HG02678 (cell line): ENCODE data around the gene PLCB3.

Experiments used
- ATAC-seq: cut with Tn5 transposase; IDR thresholded peaks from one replicate; pipeline ENCODE4 v1.9.1; 2021; ENCODE audit warnings: mild to moderate bottlenecking, moderate library complexity; ENCODE audit not compliant: unreplicated experiment

The PLCB3 gene

DNA sequence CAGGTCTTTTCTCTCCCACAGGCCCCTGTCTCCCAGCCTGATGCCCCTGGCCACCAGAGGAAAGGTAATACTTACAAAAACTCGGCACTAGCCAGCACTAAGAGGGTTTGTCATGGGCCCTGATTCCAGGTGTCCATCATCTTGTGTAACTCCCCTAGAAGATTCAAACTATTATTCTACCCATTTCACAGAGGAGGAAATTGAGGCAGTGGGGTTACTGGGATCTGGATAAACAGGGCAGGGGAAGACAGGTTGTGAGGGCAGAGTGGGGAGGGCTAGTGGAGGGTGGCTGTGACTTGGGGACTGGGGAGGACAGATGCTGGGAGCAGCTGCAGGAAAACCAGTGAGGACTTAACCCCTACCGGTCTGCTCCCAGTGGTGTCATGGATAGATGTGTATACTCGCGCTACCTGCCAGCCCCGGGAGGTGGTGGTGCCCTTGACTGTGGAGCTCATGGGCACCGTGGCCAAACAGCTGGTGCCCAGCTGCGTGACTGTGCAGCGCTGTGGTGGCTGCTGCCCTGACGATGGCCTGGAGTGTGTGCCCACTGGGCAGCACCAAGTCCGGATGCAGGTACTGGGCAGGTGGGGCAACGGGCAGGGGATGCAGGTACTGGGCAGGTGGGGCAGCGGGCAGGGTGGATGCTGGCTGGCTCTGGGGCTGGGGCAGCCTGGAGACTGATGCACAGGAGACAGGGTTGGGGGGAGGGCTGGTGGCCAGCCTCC lies 15.7 kb upstream of the PLCB3 start:
- ATAC-seq = no peak

DNA sequence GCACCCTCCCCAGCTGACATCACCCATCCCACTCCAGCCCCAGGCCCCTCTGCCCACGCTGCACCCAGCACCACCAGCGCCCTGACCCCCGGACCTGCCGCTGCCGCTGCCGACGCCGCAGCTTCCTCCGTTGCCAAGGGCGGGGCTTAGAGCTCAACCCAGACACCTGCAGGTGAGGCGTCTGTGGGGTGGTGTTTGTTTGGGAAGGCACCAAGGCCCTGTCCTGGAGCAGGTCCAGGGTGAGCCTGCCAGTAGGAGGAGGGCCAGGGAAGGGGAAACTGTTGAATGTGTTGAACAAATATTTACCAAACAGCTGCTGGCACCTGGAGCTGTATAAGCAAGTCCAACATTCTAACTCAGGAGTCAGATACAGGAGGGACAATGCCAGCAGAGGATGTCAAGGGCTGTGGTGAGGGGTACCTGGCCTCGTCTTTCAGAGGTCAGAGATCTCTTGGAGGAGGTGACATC lies 13.8 kb upstream of the PLCB3 start:
- no peak for ATAC-seq

DNA sequence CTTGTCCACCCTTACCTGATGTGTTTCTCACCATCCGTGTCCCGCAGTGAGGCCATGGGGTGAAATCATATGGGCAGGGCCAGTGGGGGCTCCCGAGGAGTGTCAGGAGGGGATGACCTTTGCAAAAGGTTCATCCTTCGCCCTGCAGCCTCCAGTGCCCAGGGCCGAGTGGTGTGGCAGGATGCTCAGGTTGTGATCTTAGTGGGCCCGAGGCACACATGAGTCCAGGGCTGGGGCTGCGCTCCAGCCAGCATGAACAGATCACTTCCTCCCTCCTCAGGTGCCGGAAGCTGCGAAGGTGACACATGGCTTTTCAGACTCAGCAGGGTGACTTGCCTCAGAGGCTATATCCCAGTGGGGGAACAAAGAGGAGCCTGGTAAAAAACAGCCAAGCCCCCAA lies 13.3 kb upstream of the PLCB3 start:
- no peak for ATAC-seq

- no peak for ATAC-seq
These were observed 12.3 kb upstream of the PLCB3 start for GRCh38 chr11:64238999-64239398.

GRCh38 chr11:64239662-64240434 lies 11.5 kb upstream of the PLCB3 start:
- ATAC-seq = no peak

- ATAC-seq = peak; percentile 52
These were observed 10.7 kb upstream of the PLCB3 start, which contains the start of gene FKBP2 for GRCh38 chr11:64240435-64241240. FKBP2 (plus strand) TSS chr11:64241095; CDS start chr11:64242388, 1,293 bp downstream.

GRCh38 chr11:64241241-64241490 lies 10.2 kb upstream of the PLCB3 start:
- ATAC-seq = peak; percentile 67

GRCh38 chr11:64241491-64242374 lies 9.6 kb upstream of the PLCB3 start:
- ATAC-seq = peak; percentile 65

GRCh38 chr11:64243236-64243854 lies 8.0 kb upstream of the PLCB3 start:
- no peak for ATAC-seq

DNA sequence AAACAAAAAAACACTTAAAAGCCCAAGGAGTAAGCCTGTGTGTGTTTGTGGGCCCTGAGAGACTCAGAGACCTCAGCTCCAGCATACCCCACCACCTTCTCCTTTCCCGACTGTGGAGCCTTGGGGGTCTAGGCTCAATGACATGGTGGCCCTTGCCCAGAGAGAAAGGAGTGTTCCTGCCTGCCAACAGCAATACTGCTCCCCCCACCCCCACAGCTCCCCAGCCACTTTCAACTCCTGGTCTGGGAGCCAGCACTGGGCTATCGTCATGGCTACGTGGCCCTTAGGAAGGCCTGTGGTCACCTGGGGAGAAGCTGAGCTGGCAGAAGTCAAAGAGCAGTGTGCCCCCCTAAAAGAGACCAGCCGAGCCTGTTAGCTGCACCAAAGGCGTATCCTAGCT lies 7.2 kb upstream of the PLCB3 start:
- ATAC-seq = no peak

GRCh38 chr11:64244966-64245365 lies 6.4 kb upstream of the PLCB3 start:
- no peak for ATAC-seq

DNA sequence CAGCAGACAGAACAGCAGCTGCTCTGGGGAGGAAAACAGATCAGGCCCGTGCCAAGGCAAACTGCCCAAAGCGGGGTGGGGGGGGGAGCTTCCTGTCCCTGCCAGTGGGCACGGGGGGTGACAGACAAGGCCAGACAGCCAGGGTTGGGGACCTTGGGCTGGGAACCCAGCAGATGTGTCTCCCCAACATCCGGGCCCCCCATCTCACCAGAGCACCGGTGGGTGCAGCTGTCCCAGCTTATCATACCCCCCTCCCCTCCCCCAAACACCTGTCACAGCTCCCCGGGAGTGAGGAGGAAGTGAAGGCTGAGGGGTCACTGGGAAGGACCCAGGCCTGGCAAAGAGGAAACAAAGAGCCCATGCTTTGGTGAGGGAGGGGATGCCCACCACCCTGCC lies 5.9 kb upstream of the PLCB3 start:
- no peak for ATAC-seq

DNA sequence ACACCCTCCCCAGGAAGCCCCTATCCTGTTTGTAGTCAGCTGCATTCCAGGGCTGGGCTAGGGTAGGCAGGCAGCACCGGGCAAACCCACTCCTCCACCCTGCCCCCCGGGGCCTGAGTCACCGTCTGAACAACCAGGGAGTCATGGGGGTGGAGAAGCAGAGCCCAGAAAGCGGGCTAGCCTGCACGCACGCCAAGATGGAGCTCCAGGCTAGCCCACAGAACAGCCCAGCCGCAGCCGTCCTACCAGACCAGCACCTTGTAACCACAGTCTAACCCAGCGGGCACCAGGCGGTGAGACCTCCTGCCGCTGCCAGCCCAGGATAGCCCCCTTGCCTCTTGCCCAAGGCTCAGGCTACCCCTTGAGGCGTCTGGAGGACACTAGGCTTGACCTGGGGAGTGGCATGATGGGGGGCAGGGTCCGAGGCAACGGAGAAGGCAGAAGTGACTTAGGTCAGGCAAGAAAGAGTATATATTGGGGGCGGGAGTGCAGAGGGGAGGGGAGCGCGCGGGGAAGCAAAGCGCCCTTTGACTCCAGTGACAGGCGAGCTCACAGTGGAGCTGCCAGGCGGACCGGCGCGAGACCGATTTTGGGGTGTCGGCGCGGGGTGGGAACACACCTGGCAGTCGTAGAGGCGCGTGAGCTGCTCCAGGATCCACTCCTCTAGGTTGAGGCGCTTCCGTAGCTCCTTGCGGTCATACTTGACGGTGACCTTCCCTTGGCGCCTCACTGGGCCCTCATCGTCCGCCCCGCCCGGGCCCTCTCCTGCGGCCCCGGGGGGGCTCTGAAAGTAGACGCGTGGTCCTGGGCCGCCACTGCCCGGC lies 5.3 kb upstream of the PLCB3 start:
- ATAC-seq = no peak

DNA sequence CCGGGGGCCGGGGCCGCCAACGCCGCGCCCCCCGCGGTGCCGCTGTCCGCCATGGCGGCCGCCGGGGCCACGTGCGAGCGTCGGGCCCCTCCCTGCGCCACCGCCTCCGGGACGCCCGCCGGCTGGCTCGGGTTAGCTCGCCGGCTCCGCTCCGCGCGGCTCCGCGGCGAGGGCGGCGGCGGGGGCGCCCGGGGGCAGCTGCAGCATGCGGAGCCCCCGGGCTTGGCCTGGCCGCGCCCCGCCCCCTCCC lies 4.8 kb upstream of the PLCB3 start:
- peak; percentile 17 for ATAC-seq

- ATAC-seq = peak; percentile 47
These were observed 4.2 kb upstream of the PLCB3 start, which contains the start of gene PPP1R14B for GRCh38 chr11:64246871-64247728. PPP1R14B (minus strand) TSS chr11:64246943; CDS start chr11:64246673, 270 bp downstream.

- no peak for ATAC-seq
These were observed 3.4 kb upstream of the PLCB3 start for GRCh38 chr11:64247729-64248531.

DNA sequence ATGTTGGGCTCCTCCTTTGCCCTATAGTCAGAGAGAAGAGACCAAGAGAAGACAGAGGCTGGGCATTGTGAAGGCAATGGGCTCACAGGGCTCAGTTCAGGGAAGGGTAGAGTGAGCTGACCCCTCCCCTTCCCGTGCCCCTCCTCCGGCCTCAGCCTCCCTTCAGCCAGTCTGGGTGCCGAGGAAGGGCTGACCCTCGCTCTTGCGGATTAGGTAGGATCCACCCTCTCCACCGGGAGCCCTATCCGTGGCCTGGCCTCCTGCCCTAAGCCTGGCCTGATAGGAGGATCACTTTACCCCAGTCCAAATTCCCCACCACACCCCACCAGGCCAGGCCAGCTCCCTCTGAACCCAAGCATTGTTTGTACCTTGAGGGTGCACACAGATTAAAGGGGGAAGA lies 2.8 kb upstream of the PLCB3 start:
- ATAC-seq = no peak

GRCh38 chr11:64249038-64249437 lies 2.3 kb upstream of the PLCB3 start:
- ATAC-seq = no peak
